SK-N-SH (cell line): ENCODE data around the gene CEP290. TPM values are rescaled to one million over a fixed set of nuclear protein-coding genes. Genes with fewer than 3 reads are reported as not detected.
A peak's percentile ranks its signal among the peaks of the same experiment; 100 is the strongest.

Experiments used
- CTCF ChIA-PET: fragments of 300-600, 350-600 bp; formaldehyde crosslinking; extraction: SDS; loops from one replicate; lab custom pipeline; 2021; lab: Yijun Ruan, JAX
- POLR2A ChIA-PET: fragments of 350-600 bp; sonication (Branson Sonifier 250); formaldehyde crosslinking; extraction: SDS; loops from one replicate; lab custom pipeline; 2020; ENCODE audit warnings: antibody characterized with exemption, inconsistent platforms; lab: Yijun Ruan, JAX
- DNase-seq: peaks from one replicate; pipeline ENCODE4 v3.0.0; 2012
- H2AFZ ChIP-seq: fragments of 200-600 bp; sonication (generic); 2 replicates; pipeline ENCODE4 v1.8.1; 2016; ENCODE audit warnings: antibody characterized with exemption, mild to moderate bottlenecking, low read depth
- H3F3A ChIP-seq: fragments of 200-600 bp; sonication (generic); replicated peaks from 2 replicates; pipeline ENCODE3; 2016; ENCODE audit warnings: antibody characterized with exemption, mild to moderate bottlenecking; ENCODE audit not compliant: insufficient read depth
- H3K27ac ChIP-seq, 2 experiments: fragments of 200-500 bp in 1 of 2; fragments of 200-600 bp in 1 of 2; sonication (Bioruptor generic) in 1 of 2; sonication (generic), shearing (Covaris generic) in 1 of 2; 2 replicates each; pipeline versions ENCODE4 v1.5.1 to v1.6.1; 2014 to 2016; ENCODE audit warnings: low read depth in 2 of 2, inconsistent platforms in 1 of 2, low read length in 1 of 2, mild to moderate bottlenecking in 1 of 2, mixed read lengths in 1 of 2
- H3K27me3 ChIP-seq: fragments of 200-600 bp; sonication (generic), shearing (Covaris generic); 2 replicates; pipeline ENCODE4 v1.6.1; 2016; ENCODE audit warnings: mixed run types; ENCODE audit not compliant: insufficient read depth
- H3K36me3 ChIP-seq, 2 experiments: fragments of 200-500 bp in 1 of 2; fragments of 200-600 bp in 1 of 2; sonication (Bioruptor generic) in 1 of 2; sonication (generic) in 1 of 2; replicated peaks in 1 of 2; 2 replicates each; pipeline versions ENCODE3 to v1.5.1; 2014 to 2016; ENCODE audit warnings: low read length in 1 of 2, mild to moderate bottlenecking in 1 of 2; ENCODE audit not compliant: insufficient read depth in 2 of 2, control insufficient read depth in 1 of 2
- H3K4me1 ChIP-seq, 2 experiments: fragments of 200-500 bp in 1 of 2; fragments of 200-600 bp in 1 of 2; sonication (Bioruptor generic) in 1 of 2; sonication (generic), shearing (Covaris generic) in 1 of 2; 2 replicates each; pipeline versions ENCODE4 v1.5.1 to v1.6.1; 2014 to 2016; ENCODE audit warnings: low read depth in 1 of 2, low read length in 1 of 2, mixed run types in 1 of 2; ENCODE audit not compliant: insufficient read depth in 2 of 2, control insufficient read depth in 1 of 2
- H3K4me2 ChIP-seq: fragments of 200-600 bp; sonication (generic), shearing (Covaris generic); 2 replicates; pipeline ENCODE4 v1.6.1; 2017; ENCODE audit warnings: mixed run types
- H3K4me3 ChIP-seq, 2 experiments: fragments of 200-500 bp in 1 of 2; fragments of 200-600 bp in 1 of 2; sonication (Bioruptor generic) in 1 of 2; sonication (generic), shearing (Covaris generic) in 1 of 2; 2 replicates each; pipeline versions ENCODE4 v1.5.1 to v1.8.1; 2014 to 2016; ENCODE audit warnings: low read depth in 2 of 2, inconsistent platforms in 1 of 2, low read length in 1 of 2, mild to moderate bottlenecking in 1 of 2, mixed read lengths in 1 of 2, moderate library complexity in 1 of 2
- H3K79me2 ChIP-seq: fragments of 200-600 bp; sonication (generic); 2 replicates; pipeline ENCODE4 v1.8.1; 2017; ENCODE audit warnings: mild to moderate bottlenecking; ENCODE audit not compliant: insufficient read depth
- H3K9ac ChIP-seq: fragments of 200-600 bp; sonication (generic); 2 replicates; pipeline ENCODE4 v1.6.1; 2017; ENCODE audit warnings: mixed run types
- H3K9me2 ChIP-seq: fragments of 200-600 bp; sonication (generic); 2 replicates; pipeline ENCODE4 v1.6.1; 2017; ENCODE audit warnings: mixed run types
- H3K9me3 ChIP-seq: fragments of 200-600 bp; sonication (generic); 2 replicates; pipeline ENCODE4 v1.6.1; 2017; ENCODE audit warnings: mixed run types, mild to moderate bottlenecking, moderate library complexity
- H4K20me1 ChIP-seq: fragments of 200-600 bp; sonication (generic); 2 replicates; pipeline ENCODE4 v1.6.1; 2017; ENCODE audit warnings: mild to moderate bottlenecking, mixed run types; ENCODE audit not compliant: insufficient read depth
- CHD2 ChIP-seq: fragments of 150-350 bp; IDR thresholded peaks from 2 replicates; pipeline ENCODE4 v1.6.1; 2018; ENCODE audit warnings: low read length; ENCODE audit not compliant: partially characterized antibody
- ELF1 ChIP-seq: IDR thresholded peaks from 2 replicates; pipeline ENCODE4 v1.4.0; 2012
- EZH2phosphoT487 ChIP-seq: fragments of 200-600 bp; sonication (generic); IDR thresholded peaks from 2 replicates; pipeline ENCODE4 v1.6.1; 2017; ENCODE audit warnings: low read depth, mixed run types, mild to moderate bottlenecking, antibody characterized with exemption, moderate library complexity, borderline replicate concordance
- FOXJ3 ChIP-seq: sonication (generic); formaldehyde crosslinking; IDR thresholded peaks from 2 replicates; pipeline ENCODE4 v1.5.1; 2020; ENCODE audit warnings: mild to moderate bottlenecking, missing genetic modification reagents
- GABPA ChIP-seq: IDR thresholded peaks from 2 replicates; pipeline ENCODE4 v1.4.0; 2012; ENCODE audit warnings: low read depth, mild to moderate bottlenecking
- GATA2 ChIP-seq: sonication (generic); formaldehyde crosslinking; IDR thresholded peaks from 2 replicates; pipeline ENCODE4 v1.5.0; 2020; ENCODE audit warnings: mild to moderate bottlenecking, missing genetic modification reagents
- JUND ChIP-seq: IDR thresholded peaks from 2 replicates; pipeline ENCODE4 v1.4.0; 2012
- MXI1 ChIP-seq: IDR thresholded peaks from 2 replicates; pipeline ENCODE4 v1.6.1; 2012; ENCODE audit warnings: mild to moderate bottlenecking, low read depth, low read length, improper control_type of control experiment
- NFIC ChIP-seq: IDR thresholded peaks from 2 replicates; pipeline ENCODE4 v1.4.0; 2012; ENCODE audit warnings: borderline replicate concordance
- POLR2AphosphoS5 ChIP-seq: IDR thresholded peaks from 2 replicates; pipeline ENCODE4 v1.6.1; 2012; ENCODE audit warnings: low read depth, low read length
- RCOR1 ChIP-seq: fragments of 150-350 bp; IDR thresholded peaks from 2 replicates; pipeline ENCODE4 v1.6.1; 2017; ENCODE audit warnings: antibody characterized with exemption, low read length
- TAF1 ChIP-seq: IDR thresholded peaks from 2 replicates; pipeline ENCODE4 v1.6.1; 2012; ENCODE audit warnings: low read depth, mild to moderate bottlenecking, low read length, moderate library complexity, borderline replicate concordance
- WGBS: methylation state at CpG from one replicate; pipeline ENCODE4 v1.1.6; 2017; ENCODE audit warnings: low lambda C conversion rate; 5-methylcytosine and 5-hydroxymethylcytosine counted together
- polyA plus RNA-seq, 3 experiments: library from polyadenylated mRNA; depleted of rRNA; stranded (reverse); fragments of >200 nt; gene quantifications; 2 replicates each; pipeline ENCODE4 v1.2.3, GENCODE V29; 2012
- TF ChIP-seq, protein P1 (sequence below): fragments of 150-350 bp; IDR thresholded peaks from 2 replicates; pipeline ENCODE4 v1.6.1; 2016; ENCODE audit warnings: mild to moderate bottlenecking, low read depth, low read length
- TF ChIP-seq, protein P2 (sequence below): IDR thresholded peaks from 2 replicates; pipeline ENCODE4 v1.4.0; 2012; ENCODE audit warnings: low read depth

Gene CEP290, protein sequence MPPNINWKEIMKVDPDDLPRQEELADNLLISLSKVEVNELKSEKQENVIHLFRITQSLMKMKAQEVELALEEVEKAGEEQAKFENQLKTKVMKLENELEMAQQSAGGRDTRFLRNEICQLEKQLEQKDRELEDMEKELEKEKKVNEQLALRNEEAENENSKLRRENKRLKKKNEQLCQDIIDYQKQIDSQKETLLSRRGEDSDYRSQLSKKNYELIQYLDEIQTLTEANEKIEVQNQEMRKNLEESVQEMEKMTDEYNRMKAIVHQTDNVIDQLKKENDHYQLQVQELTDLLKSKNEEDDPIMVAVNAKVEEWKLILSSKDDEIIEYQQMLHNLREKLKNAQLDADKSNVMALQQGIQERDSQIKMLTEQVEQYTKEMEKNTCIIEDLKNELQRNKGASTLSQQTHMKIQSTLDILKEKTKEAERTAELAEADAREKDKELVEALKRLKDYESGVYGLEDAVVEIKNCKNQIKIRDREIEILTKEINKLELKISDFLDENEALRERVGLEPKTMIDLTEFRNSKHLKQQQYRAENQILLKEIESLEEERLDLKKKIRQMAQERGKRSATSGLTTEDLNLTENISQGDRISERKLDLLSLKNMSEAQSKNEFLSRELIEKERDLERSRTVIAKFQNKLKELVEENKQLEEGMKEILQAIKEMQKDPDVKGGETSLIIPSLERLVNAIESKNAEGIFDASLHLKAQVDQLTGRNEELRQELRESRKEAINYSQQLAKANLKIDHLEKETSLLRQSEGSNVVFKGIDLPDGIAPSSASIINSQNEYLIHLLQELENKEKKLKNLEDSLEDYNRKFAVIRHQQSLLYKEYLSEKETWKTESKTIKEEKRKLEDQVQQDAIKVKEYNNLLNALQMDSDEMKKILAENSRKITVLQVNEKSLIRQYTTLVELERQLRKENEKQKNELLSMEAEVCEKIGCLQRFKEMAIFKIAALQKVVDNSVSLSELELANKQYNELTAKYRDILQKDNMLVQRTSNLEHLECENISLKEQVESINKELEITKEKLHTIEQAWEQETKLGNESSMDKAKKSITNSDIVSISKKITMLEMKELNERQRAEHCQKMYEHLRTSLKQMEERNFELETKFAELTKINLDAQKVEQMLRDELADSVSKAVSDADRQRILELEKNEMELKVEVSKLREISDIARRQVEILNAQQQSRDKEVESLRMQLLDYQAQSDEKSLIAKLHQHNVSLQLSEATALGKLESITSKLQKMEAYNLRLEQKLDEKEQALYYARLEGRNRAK (N-terminal part only)
- polyA plus RNA-seq (2012; rRNA removed): 6.5 and 8.9 TPM in 2 replicates
- 8.2 and 9.2 TPM in 2 replicates for polyA plus RNA-seq (2012; cell fraction: cytosol; rRNA removed)
- 14.6 and 25.8 TPM in 2 replicates for polyA plus RNA-seq (2012; cell fraction: nucleus; rRNA removed)

DNA sequence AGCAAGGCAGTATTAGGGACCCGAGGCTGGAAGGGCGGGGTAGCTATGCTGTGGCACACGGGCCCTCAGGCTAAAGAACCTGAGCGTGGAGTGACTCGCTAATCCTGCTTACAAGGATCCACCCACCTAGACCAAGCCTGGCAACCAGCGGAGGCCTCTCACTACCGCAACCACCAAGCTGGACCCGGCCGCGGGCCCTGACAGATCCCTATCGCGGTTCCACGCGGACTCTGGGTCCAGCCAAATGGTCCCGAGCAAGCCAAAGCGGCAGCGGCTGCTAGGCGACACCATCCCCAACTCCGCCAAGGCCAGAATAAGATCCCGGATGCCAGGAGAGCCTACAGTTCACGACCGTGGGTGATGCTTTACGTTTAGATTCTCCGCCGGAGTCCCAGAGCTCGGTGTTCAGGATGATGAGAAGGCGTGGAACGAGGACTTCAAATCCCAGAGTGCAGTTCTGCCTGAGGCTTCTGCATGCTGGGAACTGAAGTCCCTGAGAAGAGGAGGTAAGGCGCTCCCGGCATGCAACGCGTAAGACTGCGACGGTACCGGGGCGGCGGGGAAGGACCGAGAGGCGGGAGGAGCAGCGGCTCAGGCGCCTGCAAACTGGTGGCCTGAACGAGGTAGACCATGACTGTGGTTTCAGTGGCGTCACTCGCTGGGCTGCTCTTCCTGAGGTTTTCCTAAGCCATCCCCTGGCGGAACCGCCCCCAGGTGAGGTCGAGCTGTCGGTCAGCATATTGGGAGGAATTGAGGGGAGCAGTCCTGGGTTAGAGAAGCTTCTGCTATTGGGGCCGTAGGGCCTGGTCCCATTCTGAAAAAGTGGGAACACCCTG, at the start of gene CEP290, which contains the start of gene TMTC3:
CEP290 (minus strand) TSS at position 315 of the 836 bp plus-strand sequence. CDS start 781 bp downstream, outside the sequence.
TMTC3 (plus strand) TSS at position 534 of the 836 bp plus-strand sequence. CDS start 6,009 bp downstream, outside the sequence.
- Histone ChIP-seq H4K20me1 (no peaks in the 10 kb centered on the region), H2AFZ (peak within 1 kb of the TSS; percentile 96), H3K9ac (peak within 1 kb of the TSS; percentile 73), H3K9me3 (no peaks in the 10 kb centered on the region), H3K27ac (peak within 1 kb of the TSS; percentile 76 to 89), H3K27me3 (no peaks in the 10 kb centered on the region), H3K9me2 (no peaks in the 10 kb centered on the region), H3K4me3 (peak within 1 kb of the TSS; percentile 93 to 97), H3K79me2 (peaks cover 48% of the 10 kb centered on the region), H3K36me3 (peaks cover 11 to 19% of the 10 kb centered on the region in 2 experiments), H3K4me1 (peaks cover 0 to 8% of the 10 kb centered on the region in 2 experiments; a peak in 3 of 4 replicates), H3K4me2 (peak within 1 kb of the TSS; percentile 85), H3F3A (peaks cover 6% of the 10 kb centered on the region)
- under 1% methylated on average over 19 of the region's 49 CpGs for WGBS
- peak; percentile 84 for DNase-seq
- ChIA-PET POLR2A (interaction anchor here (0.6 to 1.0 kb wide), 2 partner anchors 10 to 438 kb away, joined by 3 read pairs; partner anchors contain the start of gene KITLG), CTCF (interaction anchor here (0.6 to 1.6 kb wide), 5 partner anchors 12 to 1103 kb away, joined by 3 to 8 read pairs (median 3); no protein-coding TSS in a partner anchor)
- TF ChIP-seq NFIC (no peak), GABPA (no peak; the same call in 1 of the 2 replicates), CHD2 (peak; percentile 94), JUND (no peak), POLR2AphosphoS5 (peak; percentile 74), MXI1 (peak; percentile 92), TAF1 (peak; percentile 42), RCOR1 (0 out of 2 replicates have a peak, but pooled peaks have one; percentile 30), FOXJ3 (CRISPR knock-in tag) (no peak), ELF1 (peak; percentile 70), GATA2 (CRISPR knock-in tag) (peak; percentile 73), EZH2phosphoT487 (no peak)
- TF ChIP-seq, protein P1, sequence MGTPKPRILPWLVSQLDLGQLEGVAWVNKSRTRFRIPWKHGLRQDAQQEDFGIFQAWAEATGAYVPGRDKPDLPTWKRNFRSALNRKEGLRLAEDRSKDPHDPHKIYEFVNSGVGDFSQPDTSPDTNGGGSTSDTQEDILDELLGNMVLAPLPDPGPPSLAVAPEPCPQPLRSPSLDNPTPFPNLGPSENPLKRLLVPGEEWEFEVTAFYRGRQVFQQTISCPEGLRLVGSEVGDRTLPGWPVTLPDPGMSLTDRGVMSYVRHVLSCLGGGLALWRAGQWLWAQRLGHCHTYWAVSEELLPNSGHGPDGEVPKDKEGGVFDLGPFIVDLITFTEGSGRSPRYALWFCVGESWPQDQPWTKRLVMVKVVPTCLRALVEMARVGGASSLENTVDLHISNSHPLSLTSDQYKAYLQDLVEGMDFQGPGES: peak; percentile 9; the same call in 1 of the 2 replicates
- TF ChIP-seq, protein P2, sequence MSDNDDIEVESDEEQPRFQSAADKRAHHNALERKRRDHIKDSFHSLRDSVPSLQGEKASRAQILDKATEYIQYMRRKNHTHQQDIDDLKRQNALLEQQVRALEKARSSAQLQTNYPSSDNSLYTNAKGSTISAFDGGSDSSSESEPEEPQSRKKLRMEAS: no peak; the same call in none of the 2 replicates
